NCI-H1694 (cell line): ENCODE measurements around the gene ZNF335.

ENCODE experiments used
- DNase-seq: peaks from one replicate; lab custom pipeline; 2025; lab: John Stamatoyannopoulos, UW

The ZNF335 gene

DNA sequence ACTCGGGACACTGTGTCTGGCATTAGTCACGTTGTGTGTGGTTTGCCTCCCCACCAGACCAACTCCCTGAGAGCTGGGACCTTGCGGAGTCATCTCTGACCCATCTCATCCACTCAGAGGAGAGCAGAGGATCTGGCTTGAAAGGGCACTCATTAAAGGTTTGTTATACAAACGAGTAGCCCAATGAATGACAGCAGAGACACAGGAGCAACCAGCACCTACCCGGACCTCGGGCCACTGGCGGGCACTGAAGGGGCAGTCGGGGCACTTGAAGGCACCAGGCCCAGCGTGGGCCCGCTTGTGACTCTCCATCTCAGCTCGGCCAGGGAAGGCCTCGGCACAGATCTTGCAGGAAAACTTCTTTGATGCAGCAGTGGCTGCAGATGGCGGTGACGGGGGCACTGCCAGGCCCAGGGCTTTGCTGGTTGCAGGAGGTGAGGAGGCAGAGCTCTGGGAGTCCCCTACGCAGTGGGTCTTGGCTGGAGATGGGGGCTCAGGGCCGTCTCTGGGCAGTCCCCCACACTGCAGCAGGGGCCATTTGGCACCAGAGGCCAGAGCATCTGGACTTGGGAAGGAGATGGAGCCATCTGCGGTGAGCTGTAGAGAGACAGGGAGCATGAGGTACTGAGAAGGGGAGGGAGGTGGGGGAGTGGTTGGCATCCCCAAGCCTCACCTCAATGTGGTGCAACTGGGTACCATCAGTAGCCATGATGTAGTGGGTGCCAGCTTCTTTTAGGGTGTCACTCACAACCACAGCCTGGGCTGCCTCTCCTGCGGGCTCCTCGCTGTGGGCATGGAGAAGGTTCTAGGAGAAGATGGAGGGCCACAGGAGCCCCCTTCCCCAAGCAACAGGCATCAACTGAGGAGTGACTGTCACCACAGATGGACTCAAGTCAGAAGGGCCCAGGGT lies 19.8 kb downstream of the ZNF335 start:
- DNase-seq = no peak

DNA sequence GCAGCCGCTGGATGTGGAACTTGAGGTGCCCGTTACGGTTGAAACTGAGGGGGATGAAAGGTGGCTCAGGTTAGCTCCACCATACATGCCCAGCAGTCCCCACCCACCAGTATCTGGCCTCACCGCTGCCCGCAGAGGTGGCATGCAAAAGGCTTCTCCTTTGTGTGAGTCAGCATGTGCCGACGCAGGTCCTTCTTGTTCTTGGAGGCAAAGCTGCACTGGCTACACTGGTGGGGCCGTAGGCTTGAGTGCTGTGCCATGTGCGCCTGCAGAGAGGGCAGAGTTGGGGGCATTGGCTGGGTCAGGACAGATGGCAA lies 21.7 kb downstream of the ZNF335 start:
- DNase-seq = no peak

DNA sequence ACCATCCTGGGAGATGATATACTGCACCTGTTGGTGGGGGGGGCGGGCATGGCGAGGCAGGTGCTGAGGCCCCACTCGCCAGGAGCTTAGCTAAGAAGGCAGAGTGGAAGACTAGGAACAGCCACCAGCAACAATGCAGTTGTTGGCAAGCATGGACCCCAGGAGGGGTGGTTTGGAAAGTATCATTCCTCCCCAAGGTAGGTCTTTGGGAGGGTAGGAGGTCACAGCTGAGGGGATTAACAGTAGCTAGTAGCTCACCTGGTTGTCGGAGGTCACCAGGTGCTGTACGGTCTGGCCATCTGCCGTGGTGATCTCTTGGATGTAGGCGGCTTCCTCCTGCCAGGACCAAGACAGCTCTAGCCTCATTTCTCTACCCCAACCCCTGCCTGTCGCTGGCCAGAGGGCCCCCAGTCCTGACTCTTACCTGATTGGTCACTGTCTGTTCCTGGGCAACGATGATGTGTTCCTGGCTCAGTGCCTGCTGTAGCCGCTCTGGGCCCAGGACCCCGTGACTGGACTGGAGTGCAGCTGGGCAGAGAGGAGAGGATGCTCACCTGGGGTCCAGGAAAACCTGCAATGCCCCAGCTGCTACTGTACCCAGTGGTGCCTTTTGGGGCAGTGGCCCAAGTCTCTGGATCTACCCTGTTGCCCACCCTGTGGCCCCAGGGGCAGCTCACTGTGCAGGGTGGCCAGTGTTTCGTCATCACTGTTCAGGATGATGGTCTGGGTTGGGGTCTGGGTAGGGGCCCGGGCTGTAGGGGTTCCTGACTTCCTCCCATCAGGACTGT lies 22.3 kb downstream of the ZNF335 start:
- no peak for DNase-seq

DNA sequence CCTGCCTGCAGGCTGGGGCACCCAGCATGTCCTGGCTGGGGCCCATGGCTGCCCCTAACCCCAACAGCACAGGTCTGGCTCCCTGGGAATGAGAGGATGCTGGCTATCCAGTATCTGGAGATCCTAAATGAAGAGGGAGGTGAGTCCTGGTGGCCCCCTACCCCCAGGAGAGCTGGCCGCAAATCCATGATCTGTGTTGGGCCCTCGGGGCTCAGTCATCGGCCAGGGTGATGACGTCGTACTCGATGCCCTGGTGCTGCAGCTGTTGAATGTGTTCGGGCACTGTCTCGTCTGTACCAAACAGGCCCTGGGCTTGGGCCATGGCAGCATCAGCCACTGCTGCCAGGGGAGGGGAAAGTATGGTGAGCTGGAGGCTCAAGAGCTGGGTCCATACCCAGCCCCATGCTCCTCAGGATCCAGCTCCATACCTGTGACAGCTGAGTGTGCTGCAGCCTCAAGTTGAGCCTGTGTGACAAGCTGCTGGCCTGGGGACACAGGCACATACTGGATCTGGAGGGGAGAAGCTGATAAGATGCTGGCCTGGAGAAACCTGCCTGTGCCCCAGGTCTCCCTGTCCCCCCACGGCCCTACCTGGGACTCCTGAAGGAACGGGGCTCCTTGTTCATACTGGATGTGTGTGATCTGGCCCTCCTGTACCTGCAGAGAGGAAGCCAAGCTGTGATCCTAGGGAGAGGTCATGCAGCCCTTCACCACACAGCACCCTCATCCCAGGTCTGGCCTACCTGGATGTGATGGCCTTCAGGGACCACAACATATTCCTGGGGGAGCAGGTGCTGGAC lies 23.1 kb downstream of the ZNF335 start:
- DNase-seq = no peak

DNA sequence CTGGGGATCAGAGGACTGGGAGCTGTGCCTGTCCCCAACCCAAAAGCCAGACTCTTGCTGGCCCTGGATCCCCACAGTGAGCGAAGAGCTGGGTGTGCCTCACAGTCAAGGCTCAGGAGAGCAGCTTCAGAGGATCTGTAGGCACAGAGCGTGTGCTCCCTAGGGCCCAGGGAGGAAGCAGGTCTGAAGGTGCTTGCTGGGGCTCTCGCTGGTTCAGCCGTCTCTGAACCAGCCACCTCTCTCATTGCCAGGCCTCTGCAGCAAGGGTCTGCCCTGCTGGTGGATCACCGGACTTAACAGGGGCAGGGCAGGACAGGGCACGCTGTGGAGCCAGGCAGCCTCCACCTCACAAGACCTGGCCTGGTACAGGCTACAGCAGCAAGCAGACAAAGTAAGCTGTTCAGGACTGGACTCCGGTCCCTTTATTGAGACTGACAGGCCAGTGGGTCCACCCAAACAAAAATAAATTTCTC lies 23.7 kb downstream of the ZNF335 start:
- no peak for DNase-seq

DNA sequence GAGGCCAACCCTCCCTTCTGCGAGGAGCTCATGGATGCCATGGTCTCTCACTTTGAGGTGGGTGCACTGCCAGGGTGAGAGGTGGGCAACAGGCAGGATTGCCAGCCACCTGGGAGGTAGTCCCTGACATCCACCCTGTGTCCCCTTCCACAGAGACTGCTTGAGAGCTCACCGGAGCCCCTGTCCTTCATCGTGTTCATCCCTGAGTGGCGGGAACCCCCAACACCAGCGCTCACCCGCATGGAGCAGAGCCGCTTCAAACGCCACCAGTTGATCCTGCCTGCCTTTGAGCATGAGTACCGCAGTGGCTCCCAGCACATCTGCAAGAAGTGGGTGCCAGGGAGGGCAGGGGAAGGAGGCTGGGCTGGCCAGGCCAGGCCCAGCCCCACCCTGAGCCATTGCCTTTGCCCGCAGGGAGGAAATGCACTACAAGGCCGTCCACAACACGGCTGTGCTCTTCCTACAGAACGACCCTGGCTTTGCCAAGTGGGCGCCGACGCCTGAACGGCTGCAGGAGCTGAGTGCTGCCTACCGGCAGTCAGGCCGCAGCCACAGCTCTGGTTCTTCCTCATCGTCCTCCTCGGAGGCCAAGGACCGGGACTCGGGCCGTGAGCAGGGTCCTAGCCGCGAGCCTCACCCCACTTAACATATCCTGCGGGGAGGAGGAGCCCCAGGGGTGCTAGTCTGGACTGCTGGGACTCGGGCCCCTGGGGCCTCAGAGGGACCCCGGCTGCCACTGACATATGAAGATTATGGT lies 24.7 kb downstream of the ZNF335 start:
- no peak for DNase-seq

DNA sequence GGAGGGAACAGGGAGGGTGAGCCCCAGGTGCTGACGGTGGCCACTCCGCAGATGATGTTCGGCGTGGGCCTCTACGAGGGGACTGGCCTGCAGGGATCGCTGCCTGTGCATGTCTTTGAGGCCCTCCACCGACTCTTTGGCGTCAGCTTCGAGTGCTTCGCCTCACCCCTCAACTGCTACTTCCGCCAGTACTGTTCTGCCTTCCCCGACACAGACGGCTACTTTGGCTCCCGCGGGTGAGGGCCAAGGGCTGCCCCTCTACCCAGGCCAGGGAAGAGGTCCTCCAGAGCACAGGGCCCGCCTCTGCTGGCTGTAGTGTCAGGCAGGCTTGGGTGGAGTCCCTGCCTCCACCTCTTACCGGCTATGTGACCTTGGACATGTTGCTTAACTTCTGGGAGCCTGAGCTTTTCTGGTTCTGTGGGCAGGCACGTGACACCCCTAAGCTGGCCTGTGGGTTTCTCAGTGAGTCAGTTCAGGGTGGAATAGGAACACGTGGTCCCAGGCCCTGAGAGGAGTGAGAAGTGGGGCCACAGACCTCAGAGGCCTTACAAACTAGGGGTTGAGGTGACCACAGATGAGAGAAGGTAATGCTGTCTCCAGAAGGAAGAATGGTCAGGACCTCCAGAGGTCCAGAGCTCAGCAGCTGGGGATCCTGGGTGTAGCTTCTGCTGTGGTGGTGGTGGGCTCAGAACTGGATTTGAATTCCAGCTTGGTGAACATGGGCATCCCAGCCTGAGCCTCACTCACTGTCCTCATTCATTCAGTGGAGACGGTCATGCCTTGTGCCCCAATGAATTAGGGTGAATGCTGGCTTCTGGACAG lies 25.6 kb downstream of the ZNF335 start:
- DNase-seq = no peak

DNA sequence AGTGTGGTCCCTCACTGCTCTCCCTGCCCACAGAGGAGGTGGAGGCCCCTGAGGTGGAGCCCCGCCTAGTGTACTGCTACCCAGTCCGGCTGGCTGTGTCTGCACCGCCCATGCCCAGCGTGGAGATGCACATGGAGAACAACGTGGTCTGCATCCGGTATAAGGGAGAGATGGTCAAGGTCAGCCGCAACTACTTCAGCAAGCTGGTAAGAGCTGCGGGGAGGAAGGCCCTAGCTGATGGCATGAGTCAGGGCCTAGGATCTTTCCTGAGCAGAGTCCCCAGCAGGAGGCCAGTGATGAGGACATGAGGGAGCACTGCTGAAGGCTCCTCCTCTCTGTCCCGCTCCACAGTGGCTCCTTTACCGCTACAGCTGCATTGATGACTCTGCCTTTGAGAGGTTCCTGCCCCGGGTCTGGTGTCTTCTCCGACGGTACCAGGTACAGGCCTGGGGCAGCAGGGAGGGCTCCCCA lies 26.3 kb downstream of the ZNF335 start:
- no peak for DNase-seq

DNA sequence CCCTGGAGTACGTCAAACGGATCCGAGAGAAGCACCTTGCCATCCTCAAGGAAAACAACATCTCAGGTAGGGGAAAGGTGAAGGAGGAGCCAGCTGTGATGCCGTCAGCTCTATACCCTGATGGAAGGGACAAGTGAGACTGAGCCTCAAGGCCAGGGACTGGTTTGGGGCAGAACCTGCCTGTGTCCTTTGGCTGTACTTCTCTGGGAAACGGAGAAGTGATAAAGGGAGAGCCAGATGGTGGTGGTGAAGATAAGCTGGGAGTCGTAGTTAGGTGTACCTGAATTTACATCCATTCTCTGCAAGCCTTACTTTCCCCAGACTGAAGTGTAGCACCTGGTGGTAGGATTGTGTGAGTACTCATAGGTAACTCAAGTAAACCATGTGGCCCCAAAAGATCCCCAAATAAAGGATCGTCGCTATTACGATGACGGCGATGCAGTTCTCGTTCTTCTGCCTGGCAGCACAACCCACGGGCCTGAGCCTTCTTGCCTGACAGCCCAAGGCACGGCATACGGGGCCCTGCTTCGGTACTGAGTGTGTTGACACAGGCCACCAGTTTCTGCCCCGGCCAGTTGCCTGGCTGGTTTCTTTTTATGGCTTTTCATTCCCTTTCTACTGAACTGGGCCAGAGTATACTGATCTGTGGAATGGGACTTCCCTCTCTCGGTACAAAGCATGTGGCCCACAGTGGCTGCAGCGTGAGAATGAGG lies 26.9 kb downstream of the ZNF335 start:
- no peak for DNase-seq

DNA sequence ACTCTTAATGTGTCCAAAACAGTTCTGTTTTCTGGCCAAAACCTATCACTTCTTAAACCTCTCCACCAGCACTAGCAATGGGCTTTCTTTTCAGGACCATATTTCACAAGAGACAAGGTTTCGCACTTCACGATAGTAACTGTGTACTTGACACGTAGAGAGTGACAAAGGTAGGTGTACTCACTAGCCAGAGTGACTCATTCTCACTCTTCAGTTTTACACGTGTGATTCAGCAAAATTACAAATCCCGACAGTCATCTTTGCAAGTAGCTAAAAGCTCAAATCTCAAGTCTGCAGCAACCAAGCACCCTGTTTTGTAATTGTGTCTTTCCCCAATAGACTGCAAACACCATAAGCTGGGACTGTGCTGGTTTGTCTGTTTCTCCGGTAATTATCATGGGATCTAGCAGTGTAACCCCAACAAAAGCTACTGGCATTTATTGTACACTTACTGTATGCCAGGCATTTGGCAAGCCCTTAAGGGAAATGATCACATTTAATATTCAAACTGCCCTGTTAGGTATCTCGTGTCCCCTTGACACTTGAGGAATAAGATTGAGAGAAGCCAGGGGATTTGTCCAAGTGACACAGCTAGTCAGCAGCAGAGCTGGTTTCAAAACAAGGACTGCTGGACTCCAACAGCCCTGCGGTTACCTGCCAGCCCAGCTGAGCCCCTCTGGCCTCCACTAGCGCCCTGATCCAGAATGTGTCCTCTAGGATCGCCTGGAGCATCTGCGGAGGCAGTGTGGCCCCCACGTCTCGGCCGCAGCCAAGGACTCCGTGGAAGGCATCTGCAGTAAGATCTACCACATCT lies 27.6 kb downstream of the ZNF335 start:
- no peak for DNase-seq

DNA sequence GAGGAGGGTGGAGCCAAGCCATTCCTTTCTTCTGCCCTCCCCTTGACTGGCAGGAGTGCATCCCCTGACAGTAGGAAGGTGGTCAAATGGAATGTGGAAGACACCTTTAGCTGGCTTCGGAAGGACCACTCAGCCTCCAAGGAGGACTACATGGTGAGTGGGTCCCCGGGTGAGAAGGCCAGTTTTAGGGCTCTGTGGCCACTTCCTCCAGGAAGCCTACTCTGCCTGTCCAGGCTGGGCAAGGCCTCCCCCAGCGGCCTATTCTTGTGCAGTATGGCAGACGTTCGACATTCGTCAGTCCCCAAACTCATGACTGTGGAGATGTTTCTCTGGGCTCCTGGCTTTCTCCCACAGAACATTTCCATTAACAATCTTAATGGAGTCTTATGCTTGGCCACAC lies 28.4 kb downstream of the ZNF335 start:
- DNase-seq = no peak

DNA sequence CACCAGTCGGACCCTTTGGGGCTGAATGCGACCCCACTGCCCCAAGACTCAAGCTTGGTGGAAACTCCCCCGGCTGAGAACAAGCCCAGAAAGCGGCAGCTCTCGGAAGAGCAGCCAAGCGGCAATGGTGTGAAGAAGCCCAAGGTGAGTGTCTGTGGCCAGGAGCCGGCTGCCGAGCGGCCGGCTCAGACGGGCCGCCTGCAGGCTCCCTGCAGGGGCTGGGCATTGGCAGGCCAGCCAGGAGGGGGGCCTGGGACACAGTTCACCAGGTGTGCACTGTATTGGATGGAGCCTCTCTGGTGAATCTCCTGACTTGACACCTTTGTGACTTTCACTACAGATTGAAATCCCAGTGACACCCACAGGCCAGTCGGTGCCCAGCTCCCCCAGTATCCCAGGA lies 31.5 kb downstream of the ZNF335 start:
- DNase-seq = no peak

DNA sequence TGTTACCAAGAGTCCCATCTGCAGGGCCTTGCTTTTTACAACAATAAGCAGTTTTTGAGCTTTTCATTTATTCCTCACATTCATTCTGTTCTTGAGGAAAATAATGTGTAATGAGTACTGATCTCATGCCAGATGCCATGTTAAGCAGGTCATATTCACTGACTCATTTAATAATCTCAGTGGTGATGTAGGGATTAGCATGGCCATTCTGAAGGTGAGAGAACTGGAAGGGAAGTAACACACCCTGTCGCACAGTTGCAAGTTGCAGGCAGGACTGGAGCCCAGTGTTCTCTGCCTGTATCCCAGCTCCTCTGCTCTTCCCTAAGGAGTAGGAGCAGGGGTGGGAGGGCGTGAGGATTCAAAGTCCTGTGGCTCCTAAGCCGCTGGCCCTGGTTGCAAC lies 31.9 kb downstream of the ZNF335 start:
- no peak for DNase-seq

DNA sequence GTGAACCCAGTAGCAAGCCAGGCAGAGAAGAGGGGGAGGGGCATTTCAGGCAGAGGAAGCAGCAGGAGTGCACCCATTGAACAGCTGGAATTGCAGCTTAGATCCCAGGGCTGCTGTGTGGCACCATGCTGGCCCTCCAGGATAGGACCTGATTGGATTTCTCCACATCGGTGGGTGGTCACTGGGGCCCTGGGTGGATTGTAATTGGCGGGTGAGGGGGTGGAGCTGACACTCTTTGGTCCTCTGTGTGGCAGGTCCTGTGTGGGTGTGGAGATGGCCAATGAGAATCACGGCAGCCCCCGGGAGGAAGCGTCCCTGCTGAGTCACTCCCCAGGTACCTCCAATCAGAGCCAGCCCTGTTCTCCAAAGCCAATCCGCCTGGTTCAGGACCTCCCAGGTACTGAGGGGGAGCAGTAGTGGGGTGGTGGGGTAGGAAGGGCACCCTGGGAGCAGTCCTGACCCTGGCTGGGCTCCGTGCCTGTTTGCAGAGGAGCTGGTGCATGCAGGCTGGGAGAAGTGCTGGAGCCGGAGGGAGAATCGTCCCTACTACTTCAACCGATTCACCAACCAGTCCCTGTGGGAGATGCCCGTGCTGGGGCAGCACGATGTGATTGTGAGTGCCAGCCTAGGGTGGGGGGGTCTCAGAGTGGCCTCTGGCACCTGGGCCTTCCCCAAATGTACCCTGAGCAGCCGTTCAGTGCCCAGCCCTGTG lies 33.1 kb downstream of the ZNF335 start:
- no peak for DNase-seq

DNA sequence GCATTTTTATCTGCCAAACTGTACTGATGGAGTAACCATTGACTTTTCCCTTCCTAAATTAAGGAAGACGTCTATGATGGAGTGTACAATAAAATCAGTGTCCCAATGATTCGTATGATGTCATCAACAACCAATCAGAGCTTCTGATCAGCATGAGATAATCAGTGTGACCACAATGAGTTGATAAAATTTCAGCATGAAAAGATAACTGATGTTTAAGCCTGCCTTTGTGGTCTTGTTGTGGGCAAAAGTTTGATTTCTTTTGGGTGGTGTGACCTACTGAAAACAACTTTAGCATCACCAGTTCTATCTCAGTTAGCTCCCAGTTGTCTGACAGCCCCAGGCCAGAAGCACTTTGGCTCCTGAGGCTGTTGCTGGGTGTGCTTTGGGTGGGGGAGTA lies 34.2 kb downstream of the ZNF335 start:
- no peak for DNase-seq

DNA sequence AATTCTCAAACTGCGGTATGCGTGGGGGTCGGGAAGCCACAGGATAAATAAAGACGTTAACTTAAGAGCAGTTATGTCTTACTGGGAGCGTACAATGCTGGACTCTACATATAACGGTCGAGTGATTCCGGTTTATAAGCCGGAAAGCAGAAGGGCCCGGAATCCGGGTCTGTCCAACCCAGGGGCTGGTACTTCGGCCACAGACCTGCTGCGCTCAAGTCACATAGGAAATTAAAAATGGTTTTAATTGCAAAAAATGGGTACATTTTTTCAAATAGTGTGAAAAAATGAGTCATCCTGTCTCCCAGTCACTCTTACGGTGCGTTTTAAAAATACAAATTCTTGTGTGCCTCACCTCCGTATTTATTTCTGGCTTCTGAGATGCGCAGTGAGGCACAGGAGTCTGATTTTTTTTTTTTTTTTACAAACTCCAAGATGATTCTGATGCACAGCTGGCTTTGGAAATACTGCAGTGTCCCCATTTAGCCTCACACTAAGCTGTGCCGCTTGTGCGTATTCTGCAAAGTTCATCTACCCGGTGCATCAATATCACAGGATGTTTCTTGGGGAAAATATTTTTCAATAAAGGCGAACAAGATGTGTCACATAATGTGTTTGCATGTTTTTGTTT lies 36.5 kb downstream of the ZNF335 start:
- DNase-seq = no peak

DNA sequence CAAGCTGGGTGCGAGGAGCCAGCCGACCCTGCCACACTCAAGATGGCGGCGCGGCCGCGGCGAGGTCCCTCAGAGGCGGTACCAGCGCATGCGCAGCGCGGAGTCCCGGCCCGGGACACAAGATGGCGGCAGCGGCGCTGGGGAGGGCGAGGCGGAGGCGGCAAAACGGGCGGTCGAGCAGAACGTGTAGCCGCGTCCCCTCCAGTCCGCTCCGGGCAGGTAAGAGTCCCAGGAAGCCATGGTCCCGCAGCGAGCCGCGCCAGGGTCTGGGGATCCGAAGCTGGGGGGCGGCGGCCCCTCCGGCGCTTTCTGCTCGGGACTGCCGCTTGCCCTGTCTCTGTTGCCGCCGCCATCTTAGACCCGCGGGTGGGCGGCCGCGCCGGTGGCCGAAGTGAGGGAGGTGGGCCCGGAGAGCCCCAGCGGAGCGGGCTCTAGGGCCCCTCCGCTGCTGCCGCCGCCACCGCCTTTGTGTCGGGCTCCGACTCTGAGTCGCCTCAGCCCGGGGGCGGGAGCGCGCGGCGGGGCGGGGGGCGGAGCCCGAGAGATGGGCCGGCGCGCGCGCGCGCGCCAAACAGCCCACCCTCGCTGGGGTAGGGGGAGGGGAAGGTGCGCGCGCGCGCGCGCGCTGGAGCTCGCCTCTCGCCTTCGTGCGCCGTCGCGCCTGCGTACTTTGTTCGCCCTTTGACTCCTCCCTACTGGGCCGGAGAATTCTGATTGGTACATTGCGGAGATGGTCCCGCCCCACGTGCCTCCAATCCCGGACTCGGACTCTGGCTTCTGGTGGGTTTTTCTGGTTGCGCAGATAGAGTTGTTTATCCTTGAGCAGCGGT lies 37.2 kb downstream of the ZNF335 start, which contains the start of gene PCIF1:
Gene PCIF1, plus strand, starts transcription at position 98 of the 830 bp plus-strand sequence. CDS start 4,317 bp downstream, outside the sequence.
- DNase-seq = peak; percentile 90
